Neural crest cell (in vitro differentiated cells): Measurements from ENCODE around the gene SPX. TPM values are rescaled to one million over a fixed set of nuclear protein-coding genes. Genes with fewer than 3 reads are reported as not detected.
A peak's percentile ranks its signal among the peaks of the same experiment; 100 is the strongest.

Source experiments
- DNase-seq: peaks from one replicate; pipeline ENCODE4 v3.0.0; 2021; ENCODE audit warnings: low read depth, mixed read lengths, low spot score
- H3K27ac Mint-ChIP-seq: one replicate; pipeline ENCODE4 v1.8.0; 2021; ENCODE audit warnings: mild to moderate bottlenecking, mixed read lengths; ENCODE audit not compliant: unreplicated experiment
- H3K27me3 Mint-ChIP-seq: 2 replicates; pipeline ENCODE4 v1.8.0; 2021; ENCODE audit warnings: low read depth, mild to moderate bottlenecking, mixed read lengths
- H3K36me3 Mint-ChIP-seq: 2 replicates; pipeline ENCODE4 v1.8.0; 2021; ENCODE audit warnings: low read depth, mild to moderate bottlenecking, mixed read lengths
- H3K4me1 Mint-ChIP-seq: 2 replicates; pipeline ENCODE4 v1.8.0; 2021; ENCODE audit warnings: mixed read lengths
- H3K4me3 Mint-ChIP-seq: one replicate; pipeline ENCODE4 v1.8.0; 2021; ENCODE audit warnings: mild to moderate bottlenecking, mixed read lengths
- H3K9me3 Mint-ChIP-seq: 2 replicates; pipeline ENCODE4 v1.8.0; 2021; ENCODE audit warnings: mixed read lengths
- CTCF ChIP-seq: fragments of 200-600 bp; sonication (generic); conservative IDR thresholded peaks from 2 replicates; pipeline ENCODE4 v1.5.0; 2021; ENCODE audit warnings: antibody characterized with exemption, mild to moderate bottlenecking
- long read RNA-seq: library from polyadenylated mRNA; unstranded; transcript quantifications from one replicate; pipeline ENCODE4 v2.0.0, GENCODE V29; 2020
- total RNA-seq: library from RNA; stranded (reverse); gene quantifications from 2 replicates; pipeline ENCODE4 v1.2.1, GENCODE V29; 2021

The SPX gene, protein sequence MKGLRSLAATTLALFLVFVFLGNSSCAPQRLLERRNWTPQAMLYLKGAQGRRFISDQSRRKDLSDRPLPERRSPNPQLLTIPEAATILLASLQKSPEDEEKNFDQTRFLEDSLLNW
- total RNA-seq = 0.19 and 0.36 TPM in 2 replicates
- long read RNA-seq, partial matches to known transcripts = 0 of 1 reads
- long read RNA-seq, other reads (novel, unspliced or antisense) = 0 of 1 reads

GRCh38 chr12:21526053-21526452 is at the start of gene SPX:
Gene SPX, plus strand, starts transcription at chr12:21526296. Its CDS starts 177 bp downstream, at chr12:21526473.
- no peaks in the 10 kb centered on the region for H3K36me3 Mint-ChIP-seq
- no peak within 1 kb of the TSS for H3K27ac Mint-ChIP-seq
- peaks cover 8% of the 10 kb centered on the region for H3K4me1 Mint-ChIP-seq
- peak within 1 kb of the TSS; percentile 86 for H3K4me3 Mint-ChIP-seq
- H3K9me3 Mint-ChIP-seq = peaks cover 3% of the 10 kb centered on the region
- DNase-seq = no peak
- no peak for TF ChIP-seq CTCF
- peaks cover 58% of the 10 kb centered on the region for H3K27me3 Mint-ChIP-seq

- TF ChIP-seq CTCF = no peak
- Mint-ChIP-seq H3K27ac (no peak overlapping the region), H3K27me3 (no peaks in the 10 kb centered on the region), H3K9me3 (no peaks in the 10 kb centered on the region), H3K4me1 (no peaks in the 10 kb centered on the region), H3K36me3 (peaks cover 4% of the 10 kb centered on the region), H3K4me3 (no peak overlapping the region)
- DNase-seq = no peak
These were observed 49.1 kb upstream of the SPX start for GRCh38 chr12:21476949-21477348.

DNA sequence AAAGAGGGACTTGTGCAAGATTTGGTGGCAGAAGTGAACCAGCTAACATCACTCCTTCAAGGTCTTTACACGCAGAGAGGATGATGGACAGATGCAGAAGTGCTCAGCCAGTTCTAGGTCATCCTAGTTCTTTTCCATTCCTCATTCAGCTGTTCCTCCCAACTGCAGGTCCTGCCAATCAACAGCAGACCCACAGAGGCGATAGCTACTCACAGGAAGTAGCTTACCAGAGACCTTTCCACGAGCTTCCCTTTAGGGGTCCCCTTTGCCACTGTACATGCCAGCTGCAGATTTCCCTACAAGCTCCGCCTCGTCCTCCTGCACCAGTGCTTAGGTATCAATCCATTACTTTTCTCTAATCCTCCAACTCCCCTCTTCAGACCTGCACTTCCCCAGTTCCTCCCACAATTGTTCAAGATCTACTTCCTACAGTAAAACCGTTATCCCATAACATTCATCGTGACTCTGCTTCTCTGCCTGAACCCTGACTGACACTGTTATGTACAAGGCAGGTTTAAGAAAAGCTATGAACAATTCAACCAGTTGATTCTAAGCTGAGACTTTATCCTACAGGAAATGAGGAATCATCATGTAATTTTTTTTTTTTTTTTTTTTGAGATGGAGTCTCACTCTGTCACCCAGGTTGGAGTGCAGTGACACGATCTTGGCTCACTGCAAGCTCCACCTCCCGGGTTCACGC is 47.2 kb upstream of the SPX start:
- DNase-seq = no peak
- H3K4me1 Mint-ChIP-seq = no peaks in the 10 kb centered on the region
- H3K27me3 Mint-ChIP-seq = no peaks in the 10 kb centered on the region
- no peak overlapping the region for H3K4me3 Mint-ChIP-seq
- H3K9me3 Mint-ChIP-seq = no peaks in the 10 kb centered on the region
- no peaks in the 10 kb centered on the region for H3K36me3 Mint-ChIP-seq
- no peak overlapping the region for H3K27ac Mint-ChIP-seq
- TF ChIP-seq CTCF = no peak

GRCh38 chr12:21483531-21483930 is 42.6 kb upstream of the SPX start:
- no peak overlapping the region for H3K4me3 Mint-ChIP-seq
- H3K27ac Mint-ChIP-seq = no peak overlapping the region
- peaks cover 7% of the 10 kb centered on the region for H3K36me3 Mint-ChIP-seq
- no peaks in the 10 kb centered on the region for H3K4me1 Mint-ChIP-seq
- no peak for DNase-seq
- H3K27me3 Mint-ChIP-seq = no peaks in the 10 kb centered on the region
- TF ChIP-seq CTCF = no peak
- no peaks in the 10 kb centered on the region for H3K9me3 Mint-ChIP-seq

DNA sequence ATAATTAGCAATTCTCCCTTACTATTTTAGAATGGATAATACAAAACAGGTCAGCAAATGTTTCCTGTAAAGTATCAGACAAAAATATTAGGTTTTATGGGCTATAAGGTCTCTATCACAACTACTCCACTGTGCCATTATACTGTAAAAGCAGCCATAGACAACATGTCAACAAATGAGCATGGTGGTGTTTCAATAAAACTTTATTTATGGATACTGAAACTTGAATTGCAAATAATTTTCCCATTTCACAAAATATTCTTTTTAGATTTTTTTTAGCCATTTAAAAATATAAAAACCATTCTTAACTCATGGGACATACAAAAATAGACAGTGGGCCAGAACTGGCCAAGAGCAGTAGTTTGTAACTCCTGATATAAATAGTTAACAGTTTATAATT is 40.1 kb upstream of the SPX start:
- Mint-ChIP-seq H3K27me3 (no peaks in the 10 kb centered on the region), H3K9me3 (no peaks in the 10 kb centered on the region), H3K4me1 (no peaks in the 10 kb centered on the region), H3K4me3 (no peak overlapping the region), H3K27ac (no peak overlapping the region), H3K36me3 (peaks cover 17% of the 10 kb centered on the region)
- TF ChIP-seq CTCF = no peak
- no peak for DNase-seq
